AG09319 (cell line): ENCODE data around the gene RELL1.
A peak's percentile ranks its signal among the peaks of the same experiment; 100 is the strongest.

Experiments
- DNase-seq: peaks from one replicate; pipeline ENCODE4 v3.0.0-alpha.2; 2010; ENCODE audit warnings: low read depth; ENCODE audit errors: extremely low read depth
- TF ChIP-seq, protein P1 (sequence below): IDR thresholded peaks from 2 replicates; pipeline ENCODE4 v1.5.1; 2011; ENCODE audit warnings: low read depth, mild to moderate bottlenecking, inconsistent platforms, low read length, moderate library complexity

RELL1 gene

DNA sequence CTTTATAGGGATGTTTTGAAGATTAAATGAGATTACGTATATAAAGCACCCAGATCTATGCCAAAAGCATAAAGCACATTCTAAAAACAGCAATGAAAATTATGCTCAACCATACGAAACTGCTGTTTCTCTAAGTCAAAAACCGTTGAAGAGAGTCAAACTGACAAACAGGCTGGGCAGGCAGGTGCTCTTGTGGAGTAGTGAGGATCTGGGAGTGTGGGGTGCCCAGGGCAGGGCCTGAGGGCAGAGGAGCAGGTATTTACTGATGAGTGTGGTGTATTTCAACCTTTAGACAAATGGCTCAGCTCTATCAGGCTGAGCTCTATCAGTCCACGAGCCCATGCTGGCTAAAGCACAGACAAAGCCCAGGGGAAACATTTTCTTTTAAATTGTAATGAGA is 40.4 kb downstream of the RELL1 start:
- TF ChIP-seq, protein P1, sequence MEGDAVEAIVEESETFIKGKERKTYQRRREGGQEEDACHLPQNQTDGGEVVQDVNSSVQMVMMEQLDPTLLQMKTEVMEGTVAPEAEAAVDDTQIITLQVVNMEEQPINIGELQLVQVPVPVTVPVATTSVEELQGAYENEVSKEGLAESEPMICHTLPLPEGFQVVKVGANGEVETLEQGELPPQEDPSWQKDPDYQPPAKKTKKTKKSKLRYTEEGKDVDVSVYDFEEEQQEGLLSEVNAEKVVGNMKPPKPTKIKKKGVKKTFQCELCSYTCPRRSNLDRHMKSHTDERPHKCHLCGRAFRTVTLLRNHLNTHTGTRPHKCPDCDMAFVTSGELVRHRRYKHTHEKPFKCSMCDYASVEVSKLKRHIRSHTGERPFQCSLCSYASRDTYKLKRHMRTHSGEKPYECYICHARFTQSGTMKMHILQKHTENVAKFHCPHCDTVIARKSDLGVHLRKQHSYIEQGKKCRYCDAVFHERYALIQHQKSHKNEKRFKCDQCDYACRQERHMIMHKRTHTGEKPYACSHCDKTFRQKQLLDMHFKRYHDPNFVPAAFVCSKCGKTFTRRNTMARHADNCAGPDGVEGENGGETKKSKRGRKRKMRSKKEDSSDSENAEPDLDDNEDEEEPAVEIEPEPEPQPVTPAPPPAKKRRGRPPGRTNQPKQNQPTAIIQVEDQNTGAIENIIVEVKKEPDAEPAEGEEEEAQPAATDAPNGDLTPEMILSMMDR, result no peak
- no peak for DNase-seq

DNA sequence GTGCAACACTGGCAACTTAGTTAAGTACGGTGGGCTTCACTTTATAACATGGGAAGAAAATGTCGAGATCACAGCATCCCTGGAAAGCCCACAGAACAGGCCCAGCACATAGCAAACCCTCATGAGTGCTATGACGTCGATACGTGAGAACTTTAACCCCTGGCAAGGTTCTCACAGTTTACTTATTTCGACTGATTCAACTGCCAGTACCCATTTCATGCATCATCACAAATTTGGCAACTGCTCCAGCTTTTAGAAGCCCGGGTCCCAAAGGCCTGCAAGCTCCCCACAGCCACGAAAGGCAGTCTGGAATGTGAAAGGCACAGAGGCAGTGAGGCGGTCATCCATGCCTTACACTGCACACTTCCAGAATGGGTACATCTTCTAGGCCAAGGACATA is 41.2 kb downstream of the RELL1 start:
- DNase-seq, result peak; percentile 67
- TF ChIP-seq, protein P1, result no peak

DNA sequence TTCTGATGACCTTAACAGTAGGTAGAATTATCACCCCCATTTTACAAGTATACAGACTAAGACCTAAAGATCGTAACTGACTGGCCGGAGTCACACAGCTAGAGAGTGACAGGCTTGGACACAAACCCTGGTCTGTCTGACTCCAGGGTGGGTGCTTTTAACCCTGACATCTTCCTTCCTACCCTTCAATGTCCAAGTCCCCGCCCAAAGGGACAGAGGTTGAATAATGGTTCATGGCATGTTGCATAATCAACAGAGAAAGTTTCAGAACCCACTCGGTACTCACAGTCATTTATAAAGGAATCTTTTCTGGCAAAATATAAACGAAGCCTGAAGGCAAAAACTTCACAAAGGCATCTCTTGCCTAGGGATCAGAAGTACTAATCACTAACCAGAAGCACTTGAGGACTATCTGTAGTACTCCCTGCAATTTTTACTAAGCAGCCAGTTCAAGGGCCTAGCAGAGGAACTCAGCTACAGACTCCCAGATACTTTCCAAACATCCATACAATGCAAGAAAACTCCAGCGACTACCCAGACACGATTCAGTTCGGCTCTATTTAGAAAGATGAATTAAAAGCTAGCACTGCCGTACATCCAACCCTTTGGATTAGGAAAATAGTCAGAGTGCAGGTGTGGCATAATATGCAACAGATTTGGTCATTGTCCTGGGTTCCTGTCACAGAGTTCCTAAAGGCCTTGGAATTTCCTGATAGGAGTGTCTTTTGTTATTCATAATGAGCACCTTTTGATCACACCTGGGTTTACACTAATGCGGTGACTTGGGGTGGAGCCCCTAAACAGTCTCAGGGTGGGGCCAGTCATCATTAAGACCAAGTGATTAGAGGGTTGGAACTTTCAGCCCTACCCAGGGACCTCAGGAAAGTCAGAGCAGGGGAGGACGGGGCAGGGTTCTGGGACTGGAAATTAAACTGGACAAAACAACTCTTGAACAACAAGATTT is 44.0 kb downstream of the RELL1 start:
- TF ChIP-seq, protein P1, result no peak
- DNase-seq, result no peak

DNA sequence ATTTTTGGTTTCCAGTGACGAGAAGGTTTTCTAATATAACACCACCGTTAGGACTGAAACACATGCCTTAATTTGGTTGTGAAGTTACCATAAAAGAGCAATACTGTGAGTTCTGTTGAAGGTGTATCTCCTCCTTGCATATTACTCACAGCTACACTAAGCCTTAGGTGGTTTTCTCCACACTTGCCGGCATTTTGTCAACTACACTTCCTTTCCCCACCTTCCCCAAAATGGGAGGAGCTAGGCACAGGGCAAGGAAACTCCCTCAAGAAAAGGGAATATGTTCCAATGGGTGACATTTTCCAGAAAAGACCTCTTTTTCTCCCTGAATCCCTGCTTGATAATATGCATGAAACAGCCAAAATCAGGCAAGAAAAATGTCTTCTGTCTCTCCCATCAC is 44.8 kb downstream of the RELL1 start:
- no peak for DNase-seq
- TF ChIP-seq, protein P1, result no peak

DNA sequence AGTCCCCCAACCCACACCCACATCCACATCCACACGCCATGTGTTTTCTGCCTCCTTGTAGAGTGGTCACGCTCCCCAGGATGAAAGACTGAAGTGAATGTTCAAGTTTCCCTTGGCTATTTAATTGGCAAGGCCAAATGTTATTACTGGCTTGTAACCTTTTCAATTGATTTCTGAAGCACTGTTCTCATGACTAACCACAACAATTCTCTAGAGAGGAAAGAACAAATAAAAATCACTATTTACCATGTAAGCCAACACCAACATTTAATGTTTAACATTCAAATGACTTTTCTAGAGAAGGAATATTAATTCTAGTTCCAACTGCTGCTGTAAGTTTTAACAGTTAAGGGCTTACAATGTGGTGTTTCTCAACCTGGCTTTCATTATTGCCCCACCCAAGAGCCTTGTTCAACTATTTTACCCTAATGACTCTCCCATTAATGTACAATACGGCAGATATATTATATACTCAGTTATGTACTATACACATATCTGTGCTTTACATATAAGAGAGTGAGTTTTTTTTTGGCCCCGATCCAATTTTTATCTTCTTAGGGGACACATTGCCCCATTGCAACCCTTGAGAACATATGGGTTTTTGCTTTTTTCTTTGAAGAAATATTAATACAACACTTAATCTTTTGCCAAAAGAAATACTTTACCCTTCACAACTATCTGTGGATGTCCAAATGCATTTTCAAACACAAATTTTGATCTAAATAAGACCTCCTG is 46.5 kb downstream of the RELL1 start:
- TF ChIP-seq, protein P1, result no peak
- no peak for DNase-seq

DNA sequence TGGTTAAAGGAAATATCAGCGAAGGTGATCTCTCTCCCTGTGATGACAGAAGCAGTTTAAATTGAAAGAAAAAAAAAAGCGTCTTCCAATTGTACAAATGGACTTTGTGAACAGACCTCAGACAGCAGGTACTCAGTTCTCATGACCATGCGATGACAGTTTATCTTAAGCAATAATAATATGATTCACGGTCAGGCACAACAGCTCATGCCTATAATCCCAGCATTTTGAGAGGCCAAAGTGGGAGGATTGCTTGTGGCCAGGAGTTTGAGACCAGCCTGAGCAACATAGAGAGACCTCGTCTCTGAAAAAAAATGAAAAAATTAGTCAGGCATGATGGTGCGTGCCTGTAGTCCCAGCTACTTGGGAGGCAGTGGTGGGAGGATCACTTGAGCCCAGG is 51.0 kb downstream of the RELL1 start:
- DNase-seq, result no peak
- TF ChIP-seq, protein P1, result no peak

DNA sequence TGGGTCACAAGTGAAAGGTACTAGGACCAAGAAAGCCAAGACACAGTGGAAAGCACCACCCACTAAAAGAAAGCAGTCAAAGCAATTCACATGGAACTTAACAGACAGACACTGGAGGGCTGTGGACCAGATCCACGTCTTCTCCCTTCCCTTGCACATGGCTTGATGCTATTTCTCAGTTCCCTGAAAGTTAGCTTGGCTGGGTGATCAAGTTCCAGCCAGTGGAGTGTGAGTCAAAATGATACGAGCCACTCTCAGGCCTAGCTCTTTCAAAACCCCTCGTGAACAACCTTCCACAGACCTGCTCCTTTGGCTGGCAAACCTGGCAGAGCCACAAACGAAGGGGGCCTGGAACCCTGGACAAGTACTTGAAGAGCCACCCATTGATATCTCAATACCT is 52.0 kb downstream of the RELL1 start:
- TF ChIP-seq, protein P1, result no peak
- no peak for DNase-seq
